ENCODE results near the gene ATP11A. TPM values are rescaled to one million over a fixed set of nuclear protein-coding genes. Genes with fewer than 3 reads are reported as not detected.
"Not testable (repeated sequence)": the region's sequence is repeated elsewhere in the genome, so short reads cannot be mapped to it uniquely, and the experiment has no call there.

The ATP11A gene
- total and polyA plus RNA-seq, 9 donors: 6.6 to 72.7 (median 34.9) TPM

DNA sequence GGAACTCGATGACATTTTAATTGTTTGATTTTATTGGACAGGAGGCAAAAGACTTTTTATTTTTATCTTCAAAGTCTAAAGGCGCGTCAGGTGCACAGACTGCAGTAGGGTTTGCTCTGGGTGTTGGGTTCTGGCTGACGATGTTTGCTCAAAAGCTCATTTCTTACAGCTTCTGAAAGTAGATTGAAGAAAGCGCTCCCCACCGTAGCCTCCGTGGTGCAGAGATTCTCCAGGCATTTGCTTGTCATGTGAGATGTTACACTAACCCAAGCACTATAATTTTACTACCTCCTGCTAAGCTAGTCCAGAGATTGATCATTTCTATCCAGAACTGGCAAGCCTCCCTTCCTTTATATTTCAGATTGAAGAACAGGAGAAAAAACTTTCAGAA is 14.5 kb upstream of the ATP11A start:
- no peak for DNase-seq
- H3K27me3 ChIP-seq: no peaks in the 10 kb centered on the region
- intact Hi-C loops (cut with DNase I): no loop called here
- H3K4me3 ChIP-seq: no peak overlapping the region
- no peaks in the 10 kb centered on the region for H3K36me3 ChIP-seq
- WGBS, 3 donors: 68 to 75% (median 70%) methylated on average over 7 of the region's 7 CpGs
- no peak overlapping the region for H3K27ac ChIP-seq
- TF ChIP-seq EP300 (IDR thresholded peaks at IDR 0.05): no peak
- TF ChIP-seq, protein P1, sequence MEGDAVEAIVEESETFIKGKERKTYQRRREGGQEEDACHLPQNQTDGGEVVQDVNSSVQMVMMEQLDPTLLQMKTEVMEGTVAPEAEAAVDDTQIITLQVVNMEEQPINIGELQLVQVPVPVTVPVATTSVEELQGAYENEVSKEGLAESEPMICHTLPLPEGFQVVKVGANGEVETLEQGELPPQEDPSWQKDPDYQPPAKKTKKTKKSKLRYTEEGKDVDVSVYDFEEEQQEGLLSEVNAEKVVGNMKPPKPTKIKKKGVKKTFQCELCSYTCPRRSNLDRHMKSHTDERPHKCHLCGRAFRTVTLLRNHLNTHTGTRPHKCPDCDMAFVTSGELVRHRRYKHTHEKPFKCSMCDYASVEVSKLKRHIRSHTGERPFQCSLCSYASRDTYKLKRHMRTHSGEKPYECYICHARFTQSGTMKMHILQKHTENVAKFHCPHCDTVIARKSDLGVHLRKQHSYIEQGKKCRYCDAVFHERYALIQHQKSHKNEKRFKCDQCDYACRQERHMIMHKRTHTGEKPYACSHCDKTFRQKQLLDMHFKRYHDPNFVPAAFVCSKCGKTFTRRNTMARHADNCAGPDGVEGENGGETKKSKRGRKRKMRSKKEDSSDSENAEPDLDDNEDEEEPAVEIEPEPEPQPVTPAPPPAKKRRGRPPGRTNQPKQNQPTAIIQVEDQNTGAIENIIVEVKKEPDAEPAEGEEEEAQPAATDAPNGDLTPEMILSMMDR (IDR thresholded peaks at IDR 0.05): no peak
- no peak for TF ChIP-seq POLR2A (IDR thresholded peaks at IDR 0.05)
- no peaks in the 10 kb centered on the region for H3K4me1 ChIP-seq (ENCODE audit: insufficient read depth)
- H3K9me3 ChIP-seq: no peaks in the 10 kb centered on the region

DNA sequence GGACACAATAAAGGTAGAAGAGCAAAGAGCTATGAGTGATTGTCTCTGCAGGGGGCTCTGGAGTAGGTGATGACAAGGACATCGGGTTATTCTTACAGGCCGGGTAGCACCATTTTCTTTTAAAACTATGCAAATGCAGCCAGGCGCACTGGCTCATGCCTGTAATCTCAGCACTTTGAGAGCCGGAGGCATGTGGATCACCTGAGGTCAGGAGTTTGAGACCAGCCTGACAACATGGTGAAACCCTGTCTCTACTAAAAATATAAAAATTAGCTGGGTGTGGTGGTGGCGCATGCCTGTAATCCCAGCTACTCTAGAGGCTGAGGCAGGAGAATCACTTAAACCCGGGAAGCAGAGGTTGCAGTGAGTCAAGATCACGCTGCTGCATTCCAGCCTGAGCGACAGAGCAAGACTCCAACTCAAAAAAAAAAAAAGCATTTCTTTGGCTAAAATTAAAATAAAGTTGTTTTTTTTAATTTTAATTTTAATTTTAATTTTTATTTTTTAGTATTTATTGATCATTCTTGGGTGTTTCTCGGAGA is 12.3 kb upstream of the ATP11A start:
- H3K27me3 ChIP-seq; H3K9me3 ChIP-seq; H3K4me3 ChIP-seq; DNase-seq; intact Hi-C loops (cut with DNase I); H3K36me3 ChIP-seq; H3K27ac ChIP-seq; H3K4me1 ChIP-seq (ENCODE audit: insufficient read depth): not testable (repeated sequence)
- WGBS, 3 donors: 84 to 87% (median 86%) methylated on average over 9 of the region's 9 CpGs

DNA sequence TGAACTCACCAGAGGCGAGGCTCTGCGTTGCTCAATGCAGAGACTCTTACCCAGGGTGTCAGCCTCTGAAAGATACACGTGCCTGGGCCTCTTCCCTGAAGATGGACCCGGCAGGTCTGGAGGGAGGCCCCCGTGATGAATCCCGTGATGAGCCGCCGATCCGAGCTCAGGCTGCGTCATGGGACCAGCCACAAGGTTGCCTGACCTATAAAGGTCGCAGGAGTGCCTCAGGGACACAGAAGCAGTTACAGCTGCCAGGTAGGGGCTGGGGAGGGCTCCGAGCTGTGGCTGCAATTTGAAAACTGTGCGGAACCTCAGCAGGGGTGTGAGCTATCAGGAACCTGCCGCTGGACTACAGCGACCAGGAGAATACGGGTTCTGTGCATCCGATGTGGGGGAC is 10.5 kb upstream of the ATP11A start:
- H3K36me3 ChIP-seq: no peaks in the 10 kb centered on the region
- no peaks in the 10 kb centered on the region for H3K4me1 ChIP-seq (ENCODE audit: insufficient read depth)
- WGBS, 3 donors: 94 to 97% (median 95%) methylated on average over 17 of the region's 17 CpGs
- no peak overlapping the region for H3K4me3 ChIP-seq
- TF ChIP-seq, protein P1 (IDR thresholded peaks at IDR 0.05): no peak
- TF ChIP-seq EP300 (IDR thresholded peaks at IDR 0.05) (no peak), POLR2A (IDR thresholded peaks at IDR 0.05) (no peak)
- intact Hi-C loops (cut with DNase I): no loop called here
- H3K9me3 ChIP-seq: no peaks in the 10 kb centered on the region
- H3K27ac ChIP-seq: no peak overlapping the region
- DNase-seq: no peak
- no peaks in the 10 kb centered on the region for H3K27me3 ChIP-seq

DNA sequence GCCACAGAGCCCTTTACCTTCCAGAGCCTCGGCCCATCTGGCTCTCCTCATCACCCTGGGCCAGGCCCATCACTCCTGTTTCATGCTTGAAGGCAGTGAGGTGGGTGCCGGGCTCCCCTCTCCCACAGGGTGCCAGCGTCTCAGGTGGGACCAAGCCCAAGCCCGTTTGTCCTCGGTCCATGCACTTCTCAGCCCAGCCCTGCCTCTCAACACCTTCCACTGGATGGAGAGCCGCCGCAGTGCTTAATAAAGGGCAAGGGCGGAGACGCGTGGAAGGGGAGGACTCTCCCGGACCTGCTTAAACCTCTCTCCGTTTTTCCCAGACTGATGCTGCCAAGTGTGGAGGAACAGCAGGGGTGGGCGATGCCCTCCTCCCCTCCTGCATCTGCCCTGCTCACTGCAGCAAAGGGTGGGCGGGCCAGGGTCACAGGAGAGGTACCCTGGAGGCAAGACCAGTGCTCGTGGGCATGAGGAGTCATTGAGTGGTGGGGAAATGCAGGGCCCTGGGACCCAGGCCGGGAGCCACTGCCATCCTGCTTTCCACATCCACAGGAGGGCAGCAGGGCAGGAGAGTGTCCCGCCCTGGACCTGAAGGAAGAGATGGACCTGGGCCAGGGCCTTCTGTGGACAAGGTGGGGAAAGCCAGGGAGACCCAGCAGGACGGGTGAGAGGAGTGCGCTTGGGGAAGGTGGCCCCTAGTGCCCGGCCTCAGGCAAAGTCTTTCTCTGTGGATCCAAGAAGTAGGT is 9.7 kb upstream of the ATP11A start:
- Histone ChIP-seq H3K36me3 (no peaks in the 10 kb centered on the region), H3K4me3 (no peak overlapping the region), H3K27ac (no peak overlapping the region), H3K9me3 (no peaks in the 10 kb centered on the region), H3K27me3 (no peaks in the 10 kb centered on the region), H3K4me1 (ENCODE audit: insufficient read depth) (no peaks in the 10 kb centered on the region)
- intact Hi-C loops (cut with DNase I): no loop called here
- no peak for DNase-seq
- TF ChIP-seq, protein P1 (IDR thresholded peaks at IDR 0.05): no peak
- TF ChIP-seq POLR2A (IDR thresholded peaks at IDR 0.05) (no peak), EP300 (IDR thresholded peaks at IDR 0.05) (no peak)
- 84 to 92% (median 88%) methylated on average over 20 of the region's 20 CpGs for WGBS, 3 donors

DNA sequence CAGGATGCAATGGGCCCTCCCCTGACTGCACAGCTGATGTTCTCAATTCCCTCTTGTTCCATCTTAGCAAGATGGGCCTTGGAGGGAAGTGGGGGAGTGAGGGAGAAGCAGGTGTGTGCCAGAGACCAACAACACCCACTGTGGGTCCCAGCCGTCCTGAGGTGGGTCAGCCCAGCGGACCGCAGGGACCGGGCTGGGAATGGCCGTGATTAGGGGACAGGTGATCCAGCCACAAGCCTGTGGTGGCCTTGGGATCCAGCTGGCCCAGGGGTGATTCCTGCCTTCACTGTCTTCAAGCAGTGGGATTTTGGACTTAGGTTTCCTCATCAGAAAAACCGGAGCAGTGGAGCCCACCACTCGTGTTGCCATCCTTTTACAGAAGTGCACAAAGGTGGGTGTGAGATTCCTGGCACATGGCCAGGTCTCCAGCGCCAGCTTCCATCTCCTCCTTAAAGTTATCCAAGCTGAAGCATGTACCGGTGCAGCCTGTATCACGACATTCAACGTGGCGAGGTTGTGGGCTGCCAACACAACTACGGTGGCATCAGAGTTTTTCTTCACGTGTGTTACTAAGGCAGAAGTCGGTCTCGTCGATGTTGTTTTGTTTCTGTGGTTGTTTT is 9.0 kb upstream of the ATP11A start:
- Histone ChIP-seq H3K27me3 (no peaks in the 10 kb centered on the region), H3K27ac (no peak overlapping the region), H3K36me3 (no peaks in the 10 kb centered on the region), H3K9me3 (no peaks in the 10 kb centered on the region), H3K4me1 (ENCODE audit: insufficient read depth) (no peaks in the 10 kb centered on the region), H3K4me3 (no peak overlapping the region)
- WGBS, 3 donors: 79 to 84% (median 81%) methylated on average over 17 of the region's 17 CpGs
- no peak for DNase-seq
- intact Hi-C loops (cut with DNase I): no loop called here
- TF ChIP-seq EP300 (IDR thresholded peaks at IDR 0.05) (no peak), POLR2A (IDR thresholded peaks at IDR 0.05) (no peak)
- TF ChIP-seq, protein P1 (IDR thresholded peaks at IDR 0.05): no peak
